Body of pancreas (tissue), 4 donors: Measurements from ENCODE around the gene NDUFB4.

Experiments used
- POLR2A ChIP-seq, 3 donors: fragments of 450-650 bp; IDR thresholded peaks; one replicate each; pipeline ENCODE4 v1.6.1; 2016; ENCODE audit warnings: antibody characterized with exemption in 3 of 3, mild to moderate bottlenecking in 2 of 3
- TF ChIP-seq, protein P1 (sequence below), 7 experiments: fragments of 450-650 bp in 4 of 7; fragments of 200-600 bp in 3 of 7; sonication (generic) in 3 of 7; IDR thresholded peaks; one replicate each; pipeline ENCODE4 v1.5.1; 2016 to 2019; ENCODE audit warnings: antibody characterized with exemption in 7 of 7

DNA sequence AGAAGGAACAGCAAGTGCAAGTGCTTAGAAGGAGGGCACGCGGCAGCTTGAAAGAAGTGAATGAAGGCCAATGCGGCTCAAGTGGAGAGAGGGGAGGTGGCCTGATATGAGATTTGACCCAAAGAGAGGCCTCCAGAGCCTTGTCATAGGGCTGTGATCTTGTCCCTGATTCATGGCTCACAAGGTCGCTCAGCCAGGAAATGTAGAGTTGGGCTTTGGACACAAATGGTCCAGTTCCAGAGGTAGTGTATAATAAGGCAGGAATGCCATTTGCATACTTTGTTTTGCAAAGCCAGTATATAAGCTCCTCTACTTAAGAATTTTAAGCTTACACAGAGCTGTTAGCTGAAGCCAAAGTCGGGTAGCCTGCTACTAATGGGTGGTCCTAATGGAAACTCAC is 52.2 kb downstream of the NDUFB4 start:
- TF ChIP-seq, protein P1, sequence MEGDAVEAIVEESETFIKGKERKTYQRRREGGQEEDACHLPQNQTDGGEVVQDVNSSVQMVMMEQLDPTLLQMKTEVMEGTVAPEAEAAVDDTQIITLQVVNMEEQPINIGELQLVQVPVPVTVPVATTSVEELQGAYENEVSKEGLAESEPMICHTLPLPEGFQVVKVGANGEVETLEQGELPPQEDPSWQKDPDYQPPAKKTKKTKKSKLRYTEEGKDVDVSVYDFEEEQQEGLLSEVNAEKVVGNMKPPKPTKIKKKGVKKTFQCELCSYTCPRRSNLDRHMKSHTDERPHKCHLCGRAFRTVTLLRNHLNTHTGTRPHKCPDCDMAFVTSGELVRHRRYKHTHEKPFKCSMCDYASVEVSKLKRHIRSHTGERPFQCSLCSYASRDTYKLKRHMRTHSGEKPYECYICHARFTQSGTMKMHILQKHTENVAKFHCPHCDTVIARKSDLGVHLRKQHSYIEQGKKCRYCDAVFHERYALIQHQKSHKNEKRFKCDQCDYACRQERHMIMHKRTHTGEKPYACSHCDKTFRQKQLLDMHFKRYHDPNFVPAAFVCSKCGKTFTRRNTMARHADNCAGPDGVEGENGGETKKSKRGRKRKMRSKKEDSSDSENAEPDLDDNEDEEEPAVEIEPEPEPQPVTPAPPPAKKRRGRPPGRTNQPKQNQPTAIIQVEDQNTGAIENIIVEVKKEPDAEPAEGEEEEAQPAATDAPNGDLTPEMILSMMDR (IDR thresholded peaks at IDR 0.05), result no peak
- no peak for TF ChIP-seq POLR2A (IDR thresholded peaks at IDR 0.05)
